Osteoblast (primary cell): ENCODE data around the gene NR3C1. TPM values are rescaled to one million over a fixed set of nuclear protein-coding genes. Genes with fewer than 3 reads are reported as not detected.

Source experiments
- DNase-seq: peaks from one replicate; pipeline ENCODE4 v3.0.0; 2011; ENCODE audit warnings: low spot score, mixed read lengths; ENCODE audit not compliant: insufficient read length; ENCODE audit errors: missing footprints
- H2AFZ ChIP-seq: 2 replicates; pipeline ENCODE4 v1.6.0; 2011; ENCODE audit warnings: mild to moderate bottlenecking, low read length
- H3K27ac ChIP-seq: 2 replicates; pipeline ENCODE4 v1.5.1; 2011; ENCODE audit warnings: mild to moderate bottlenecking, low read depth, low read length, moderate library complexity
- H3K27me3 ChIP-seq: 2 replicates; pipeline ENCODE4 v1.6.0; 2012; ENCODE audit warnings: mild to moderate bottlenecking, control low read depth, inconsistent platforms, low read length, moderate library complexity; ENCODE audit not compliant: insufficient read depth
- H3K36me3 ChIP-seq: 2 replicates; pipeline ENCODE4 v1.5.1; 2011; ENCODE audit warnings: mild to moderate bottlenecking, low read length, control low read depth, moderate library complexity; ENCODE audit not compliant: insufficient read depth
- H3K4me1 ChIP-seq: 2 replicates; pipeline ENCODE4 v1.5.1; 2011; ENCODE audit warnings: mild to moderate bottlenecking, low read length, control low read depth, moderate library complexity; ENCODE audit not compliant: insufficient read depth
- H3K4me2 ChIP-seq: 2 replicates; pipeline ENCODE4 v1.6.0; 2011; ENCODE audit warnings: mild to moderate bottlenecking, low read length; ENCODE audit not compliant: insufficient read depth
- H3K4me3 ChIP-seq: fragments of 200-600 bp; sonication (generic); 3 replicates; pipeline ENCODE4 v1.5.1; 2012; ENCODE audit warnings: mild to moderate bottlenecking, low read length, inconsistent platforms; ENCODE audit not compliant: insufficient read depth
- H3K79me2 ChIP-seq: 2 replicates; pipeline ENCODE4 v1.6.0; 2012; ENCODE audit warnings: mild to moderate bottlenecking, low read length, control low read depth, inconsistent platforms; ENCODE audit not compliant: insufficient read depth
- H3K9me3 ChIP-seq: 2 replicates; pipeline ENCODE4 v1.5.1; 2011; ENCODE audit warnings: low read depth, low read length, control low read depth
- H4K20me1 ChIP-seq: 2 replicates; pipeline ENCODE4 v1.6.0; 2012; ENCODE audit warnings: mild to moderate bottlenecking, low read length, control low read depth; ENCODE audit not compliant: insufficient read depth
- total RNA-seq: library from RNA; depleted of rRNA; stranded (reverse); fragments of >200 nt; gene quantifications from 2 replicates; pipeline ENCODE4 v1.2.3, GENCODE V29; 2012
- TF ChIP-seq, protein P1 (sequence below): IDR thresholded peaks from 2 replicates; pipeline ENCODE4 v1.5.1; 2011; ENCODE audit warnings: mild to moderate bottlenecking, low read depth, low read length, moderate library complexity; ENCODE audit errors: extremely low read depth

Gene NR3C1
- total RNA-seq, 1 donor = 119 TPM

DNA sequence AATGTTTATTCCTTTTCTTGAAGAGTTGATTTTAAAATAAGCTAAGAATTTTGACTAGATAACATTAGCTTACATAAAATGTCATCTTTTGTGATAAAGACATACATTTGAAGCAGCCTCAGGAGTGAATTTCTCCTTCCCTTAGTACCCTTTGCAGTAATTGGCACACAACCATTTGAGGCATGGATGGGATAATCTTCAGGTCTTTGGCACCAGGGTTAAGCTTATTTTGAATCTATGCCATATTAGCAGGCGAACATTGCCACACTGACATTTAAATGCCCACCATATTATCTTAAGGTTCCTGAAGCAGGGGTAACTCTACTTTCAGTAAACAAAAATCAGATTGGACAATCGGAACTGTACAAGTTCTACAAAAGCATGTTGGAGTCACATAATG, 126.0 kb downstream of the NR3C1 start:
- Histone ChIP-seq H3K4me1 (no peaks in the 10 kb centered on the region), H2AFZ (no peak overlapping the region), H4K20me1 (no peaks in the 10 kb centered on the region), H3K4me3 (no peak overlapping the region), H3K27ac (no peak overlapping the region), H3K27me3 (no peaks in the 10 kb centered on the region), H3K4me2 (no peak overlapping the region), H3K36me3 (peaks cover 38% of the 10 kb centered on the region), H3K79me2 (peaks cover 19% of the 10 kb centered on the region), H3K9me3 (no peaks in the 10 kb centered on the region)
- no peak for DNase-seq
- TF ChIP-seq, protein P1, sequence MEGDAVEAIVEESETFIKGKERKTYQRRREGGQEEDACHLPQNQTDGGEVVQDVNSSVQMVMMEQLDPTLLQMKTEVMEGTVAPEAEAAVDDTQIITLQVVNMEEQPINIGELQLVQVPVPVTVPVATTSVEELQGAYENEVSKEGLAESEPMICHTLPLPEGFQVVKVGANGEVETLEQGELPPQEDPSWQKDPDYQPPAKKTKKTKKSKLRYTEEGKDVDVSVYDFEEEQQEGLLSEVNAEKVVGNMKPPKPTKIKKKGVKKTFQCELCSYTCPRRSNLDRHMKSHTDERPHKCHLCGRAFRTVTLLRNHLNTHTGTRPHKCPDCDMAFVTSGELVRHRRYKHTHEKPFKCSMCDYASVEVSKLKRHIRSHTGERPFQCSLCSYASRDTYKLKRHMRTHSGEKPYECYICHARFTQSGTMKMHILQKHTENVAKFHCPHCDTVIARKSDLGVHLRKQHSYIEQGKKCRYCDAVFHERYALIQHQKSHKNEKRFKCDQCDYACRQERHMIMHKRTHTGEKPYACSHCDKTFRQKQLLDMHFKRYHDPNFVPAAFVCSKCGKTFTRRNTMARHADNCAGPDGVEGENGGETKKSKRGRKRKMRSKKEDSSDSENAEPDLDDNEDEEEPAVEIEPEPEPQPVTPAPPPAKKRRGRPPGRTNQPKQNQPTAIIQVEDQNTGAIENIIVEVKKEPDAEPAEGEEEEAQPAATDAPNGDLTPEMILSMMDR = no peak

DNA sequence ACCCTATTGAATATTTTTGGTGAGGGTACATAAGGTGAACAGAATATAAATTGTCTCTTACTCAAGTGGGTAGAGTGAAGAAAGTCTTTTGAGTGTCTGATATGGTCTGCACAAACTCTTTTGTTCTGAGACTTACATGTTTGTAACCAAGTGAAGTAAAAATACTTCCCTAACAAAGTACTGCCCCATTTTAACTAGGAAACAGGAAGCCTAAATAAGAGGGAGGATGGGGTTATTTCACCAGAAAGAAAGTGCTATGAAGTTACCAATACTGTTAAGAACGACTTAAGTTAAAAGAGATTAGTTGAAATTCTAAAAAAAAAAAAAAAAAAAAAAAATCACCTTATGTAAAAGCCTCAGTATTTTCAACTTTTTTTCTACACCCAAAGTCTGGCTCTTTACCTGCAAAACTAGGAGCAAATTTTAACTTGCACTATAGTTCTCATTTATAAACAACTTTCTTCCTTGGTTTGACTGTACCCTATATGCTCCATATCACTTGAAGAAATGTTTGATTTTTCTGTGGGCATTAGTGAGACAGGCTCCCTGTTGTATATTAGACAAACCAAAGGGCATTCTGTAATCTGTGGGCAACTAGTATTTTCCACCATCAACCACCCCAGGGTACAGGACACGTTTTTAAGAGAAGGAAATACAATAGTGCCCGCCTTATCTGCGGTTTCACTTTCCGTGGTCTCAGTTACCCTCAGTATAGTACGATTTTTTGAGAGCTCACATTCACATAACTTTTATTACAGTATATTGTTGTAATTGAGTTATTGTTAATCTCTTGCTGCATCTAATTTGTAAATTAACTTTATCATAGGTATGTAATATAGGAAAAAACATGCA, 127.7 kb downstream of the NR3C1 start:
- Histone ChIP-seq H2AFZ (no peak overlapping the region), H3K4me2 (no peak overlapping the region), H3K79me2 (peaks cover 12% of the 10 kb centered on the region), H3K36me3 (peaks cover 21% of the 10 kb centered on the region), H3K4me1 (no peaks in the 10 kb centered on the region), H3K9me3 (no peaks in the 10 kb centered on the region), H3K27ac (no peak overlapping the region), H4K20me1 (no peaks in the 10 kb centered on the region), H3K27me3 (no peaks in the 10 kb centered on the region), H3K4me3 (no peak overlapping the region)
- no peak for DNase-seq
- TF ChIP-seq, protein P1 = no peak

DNA sequence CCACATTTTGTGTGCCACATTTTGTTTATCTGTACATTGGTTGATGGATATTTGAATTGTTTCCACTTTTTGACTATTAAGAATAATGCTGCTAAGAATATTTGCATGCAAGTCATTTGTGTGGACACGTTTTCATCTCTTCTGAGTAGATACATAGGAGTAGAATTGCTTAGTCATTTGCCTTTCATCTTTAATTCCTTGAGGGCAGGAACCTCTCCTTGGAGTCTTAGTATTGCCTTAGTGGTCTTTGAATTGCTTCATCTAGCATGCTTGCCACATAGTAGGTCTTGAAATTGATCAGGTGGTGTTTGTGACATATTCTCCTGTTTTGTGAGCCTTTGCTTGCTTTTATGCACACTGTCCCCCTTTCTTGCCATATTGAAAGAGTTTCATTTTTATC, 128.5 kb downstream of the NR3C1 start:
- H3K36me3 ChIP-seq = peaks cover 15% of the 10 kb centered on the region
- no peaks in the 10 kb centered on the region for H3K9me3 ChIP-seq
- no peak overlapping the region for H3K4me3 ChIP-seq
- TF ChIP-seq, protein P1 = no peak
- H3K79me2 ChIP-seq = peaks cover 9% of the 10 kb centered on the region
- no peak overlapping the region for H3K27ac ChIP-seq
- no peaks in the 10 kb centered on the region for H3K4me1 ChIP-seq
- no peak overlapping the region for H2AFZ ChIP-seq
- H4K20me1 ChIP-seq = no peaks in the 10 kb centered on the region
- no peak for DNase-seq
- no peak overlapping the region for H3K4me2 ChIP-seq
- no peaks in the 10 kb centered on the region for H3K27me3 ChIP-seq

DNA sequence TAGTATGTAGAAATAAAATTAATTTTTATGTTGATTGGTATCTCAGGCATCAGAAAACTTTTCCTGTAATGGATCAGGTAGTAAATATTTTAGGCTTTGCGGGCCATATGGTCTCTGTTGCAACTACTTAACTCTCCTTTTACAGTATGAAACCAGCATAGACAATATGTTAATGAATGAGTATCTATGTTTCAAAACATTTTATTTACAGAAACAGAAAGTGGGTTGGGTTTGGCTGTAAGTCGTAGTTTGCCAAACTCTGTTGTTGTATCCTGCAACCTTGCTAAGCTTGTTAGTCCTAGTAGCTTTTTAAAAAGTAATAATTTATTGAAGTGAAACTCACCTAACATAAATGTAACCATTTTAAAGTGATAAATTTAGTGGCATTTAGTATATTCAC, 132.1 kb downstream of the NR3C1 start:
- no peak overlapping the region for H3K27ac ChIP-seq
- no peaks in the 10 kb centered on the region for H3K9me3 ChIP-seq
- no peaks in the 10 kb centered on the region for H3K27me3 ChIP-seq
- no peak overlapping the region for H2AFZ ChIP-seq
- H4K20me1 ChIP-seq = no peaks in the 10 kb centered on the region
- no peak for DNase-seq
- H3K4me3 ChIP-seq = no peak overlapping the region
- H3K36me3 ChIP-seq = no peaks in the 10 kb centered on the region
- H3K4me1 ChIP-seq = no peaks in the 10 kb centered on the region
- no peak overlapping the region for H3K4me2 ChIP-seq
- TF ChIP-seq, protein P1 = no peak
- H3K79me2 ChIP-seq = no peaks in the 10 kb centered on the region
